A549 (cell line): ENCODE measurements around the gene C1QBP. TPM values are rescaled to one million over a fixed set of nuclear protein-coding genes. Genes with fewer than 3 reads are reported as not detected.

ENCODE experiments used
- ATAC-seq, 2 experiments: fragments of 200-7000 bp in 1 of 2; fragments of >200 bp in 1 of 2; cut with Nextera tagmentation in 1 of 2; cut with Tn5 transposase in 1 of 2; 3 replicates each; pipeline versions ENCODE4 v1.8.0 to v1.9.1; 2018 to 2020; ENCODE audit warnings: mild to moderate bottlenecking in 1 of 2, moderate library complexity in 1 of 2
- CTCF ChIA-PET: fragments of 300-600 bp; sonication (Branson Sonifier 250); formaldehyde crosslinking; extraction: SDS; loops from one replicate; lab custom pipeline; 2021; ENCODE audit warnings: antibody characterized with exemption, inconsistent platforms; lab: Yijun Ruan, JAX
- POLR2A ChIA-PET: fragments of 350-600 bp; formaldehyde crosslinking; extraction: SDS; loops from one replicate; lab custom pipeline; 2021; ENCODE audit warnings: antibody characterized with exemption, inconsistent platforms; lab: Yijun Ruan, JAX
- DNase-seq, 2 experiments: peaks; one replicate each; pipeline versions ENCODE4 v3.0.0 to v3.0.0-alpha.2; 2011 to 2016; ENCODE audit warnings: low read depth in 1 of 2, low spot score in 1 of 2
- FAIRE-seq: peaks from 2 replicates; lab custom pipeline; 2011; peaks lifted over from hg19 to GRCh38; lab: Jason Lieb, UNC
- H3K27ac ChIP-seq, 2 experiments: fragments of >200 bp; sonication (Bioruptor Twin); formaldehyde crosslinking; 3 replicates each; pipeline ENCODE4 v1.5.1; 2016 to 2017
- H3K4me1 ChIP-seq: fragments of >200 bp; sonication (Bioruptor Twin); formaldehyde crosslinking; 3 replicates; pipeline ENCODE4 v1.6.1; 2016
- H3K4me2 ChIP-seq: fragments of >200 bp; sonication (Bioruptor Twin); formaldehyde crosslinking; 3 replicates; pipeline ENCODE4 v1.6.1; 2016
- H3K4me3 ChIP-seq: fragments of >200 bp; sonication (Bioruptor Twin); formaldehyde crosslinking; 3 replicates; pipeline ENCODE4 v1.5.1; 2016
- H3K9me3 ChIP-seq: fragments of >200 bp; sonication (Bioruptor Twin); formaldehyde crosslinking; 3 replicates; pipeline ENCODE4 v1.6.1; 2016
- CBX2 ChIP-seq: fragments of 200-600 bp; sonication (generic); IDR thresholded peaks from 2 replicates; pipeline ENCODE4 v1.6.1; 2016; ENCODE audit warnings: low read depth, mild to moderate bottlenecking, borderline replicate concordance
- CBX8 ChIP-seq: fragments of 200-600 bp; sonication (generic); IDR thresholded peaks from 2 replicates; pipeline ENCODE4 v1.6.1; 2016
- CHD2 ChIP-seq: fragments of 150-350 bp; IDR thresholded peaks from 2 replicates; pipeline ENCODE4 v1.6.1; 2014; ENCODE audit warnings: low read length; ENCODE audit not compliant: partially characterized antibody
- EHF ChIP-seq: fragments of 250-450 bp; sonication (Bioruptor Pico); IDR thresholded peaks from 2 replicates; pipeline ENCODE4 v1.5.0; 2020; ENCODE audit warnings: mild to moderate bottlenecking
- EHMT2 ChIP-seq: fragments of 200-600 bp; sonication (generic); IDR thresholded peaks from 2 replicates; pipeline ENCODE4 v1.6.1; 2016; ENCODE audit warnings: antibody characterized with exemption, low read depth, mild to moderate bottlenecking, moderate library complexity
- EP300 ChIP-seq, 2 experiments: fragments of >200 bp; sonication (Bioruptor Twin); formaldehyde crosslinking; IDR thresholded peaks; 2 replicates in 1 of 2; 3 replicates in 1 of 2; pipeline ENCODE4 v1.6.1; 2016 to 2017
- FOXS1 ChIP-seq: fragments of 250-450 bp; sonication (Bioruptor Pico); IDR thresholded peaks from 2 replicates; pipeline ENCODE4 v1.5.0; 2020; ENCODE audit warnings: mild to moderate bottlenecking, moderate library complexity
- HDAC2 ChIP-seq: fragments of 200-600 bp; sonication (generic); IDR thresholded peaks from 2 replicates; pipeline ENCODE4 v1.6.1; 2016
- HOXA7 ChIP-seq: fragments of 250-450 bp; sonication (Bioruptor Pico); IDR thresholded peaks from 2 replicates; pipeline ENCODE4 v1.5.0; 2020; ENCODE audit warnings: mild to moderate bottlenecking, moderate library complexity
- JUN ChIP-seq, 2 experiments: fragments of >200 bp; sonication (Bioruptor Twin); formaldehyde crosslinking; IDR thresholded peaks; 2 replicates in 1 of 2; 3 replicates in 1 of 2; pipeline ENCODE4 v1.6.1; 2016 to 2017
- JUNB ChIP-seq: fragments of >200 bp; sonication (Bioruptor Twin); formaldehyde crosslinking; IDR thresholded peaks from 2 replicates; pipeline ENCODE4 v1.6.1; 2016
- KDM1A ChIP-seq: fragments of 200-600 bp; sonication (generic); IDR thresholded peaks from 2 replicates; pipeline ENCODE4 v1.6.1; 2016; ENCODE audit warnings: low read depth, mild to moderate bottlenecking
- MAFK ChIP-seq: fragments of 450-650 bp; IDR thresholded peaks from 2 replicates; pipeline ENCODE4 v1.6.1; 2014; ENCODE audit not compliant: partially characterized antibody
- MYC ChIP-seq: IDR thresholded peaks from 2 replicates; pipeline ENCODE4 v1.6.1; 2012; ENCODE audit warnings: mild to moderate bottlenecking, inconsistent platforms, low read length, improper control_type of control experiment, borderline replicate concordance
- NFE2L2 ChIP-seq: fragments of 150-350 bp; conservative IDR thresholded peaks from 2 replicates; pipeline ENCODE4 v1.6.1; 2014; ENCODE audit warnings: low read length
- NR3C1 ChIP-seq: fragments of >200 bp; sonication (Bioruptor Twin); formaldehyde crosslinking; IDR thresholded peaks from 3 replicates; pipeline ENCODE4 v1.6.1; 2017
- RAD21 ChIP-seq, 2 experiments: fragments of >200 bp in 1 of 2; sonication (Bioruptor Twin) in 1 of 2; formaldehyde crosslinking in 1 of 2; IDR thresholded peaks in 1 of 2; conservative IDR thresholded peaks in 1 of 2; 2 replicates in 1 of 2; 3 replicates in 1 of 2; pipeline ENCODE4 v1.6.1; 2012 to 2018; ENCODE audit warnings: inconsistent platforms in 1 of 2
- RARB ChIP-seq: fragments of 250-450 bp; sonication (Bioruptor Pico); IDR thresholded peaks from 2 replicates; pipeline ENCODE4 v1.8.0; 2021; ENCODE audit warnings: mild to moderate bottlenecking, moderate library complexity
- RCOR1 ChIP-seq: fragments of 150-350 bp; IDR thresholded peaks from 2 replicates; pipeline ENCODE4 v1.6.1; 2014; ENCODE audit warnings: antibody characterized with exemption, low read length, low read depth
- ZC3H11A ChIP-seq: fragments of 450-650 bp; IDR thresholded peaks from 2 replicates; pipeline ENCODE4 v1.6.1; 2014; ENCODE audit warnings: antibody characterized with exemption, mild to moderate bottlenecking
- ZFP36 ChIP-seq: fragments of 450-650 bp; IDR thresholded peaks from 2 replicates; pipeline ENCODE4 v1.6.1; 2014; ENCODE audit warnings: borderline replicate concordance; ENCODE audit not compliant: partially characterized antibody
- ZSCAN20 ChIP-seq: fragments of 250-450 bp; sonication (Bioruptor Pico); IDR thresholded peaks from 2 replicates; pipeline ENCODE4 v1.8.0; 2022; ENCODE audit warnings: mild to moderate bottlenecking, moderate library complexity
- WGBS: methylation state at CpG from one replicate; pipeline ENCODE4 v1.1.6; 2017; ENCODE audit errors: missing lambda C conversion rate; 5-methylcytosine and 5-hydroxymethylcytosine counted together
- polyA plus RNA-seq, 4 experiments: library from polyadenylated mRNA; depleted of rRNA in 3 of 4; stranded (reverse); fragments of >200 nt; fragmentation: RNase III in 1 of 4; extraction: RNeasy Plus Mini Kit Qiagen cat#74134 plus additional on column Dnase treatment in 1 of 4; gene quantifications; 2 replicates in 3 of 4; 3 replicates in 1 of 4; pipeline ENCODE4 v1.2.3, GENCODE V29; 2011 to 2017
- TF ChIP-seq, protein P1 (sequence below): IDR thresholded peaks from 2 replicates; pipeline ENCODE4 v1.6.1; 2012; ENCODE audit warnings: low read depth, borderline replicate concordance
- TF ChIP-seq, protein P2 (sequence below): fragments of 250-450 bp; sonication (Bioruptor Pico); IDR thresholded peaks from 2 replicates; pipeline ENCODE4 v1.5.0; 2021; ENCODE audit warnings: mild to moderate bottlenecking, moderate library complexity, borderline replicate concordance
- TF ChIP-seq, protein P3 (sequence below): fragments of >200 bp; sonication (Bioruptor Twin); formaldehyde crosslinking; IDR thresholded peaks from 3 replicates; pipeline ENCODE4 v1.6.1; 2016
- TF ChIP-seq, protein P4 (sequence below): IDR thresholded peaks from 2 replicates; pipeline ENCODE4 v1.6.1; 2012
- TF ChIP-seq, protein P5 (sequence below): IDR thresholded peaks from 2 replicates; pipeline ENCODE4 v1.6.1; 2012
- TF ChIP-seq, protein P6 (sequence below): fragments of >200 bp; sonication (Bioruptor Twin); formaldehyde crosslinking; IDR thresholded peaks from 2 replicates; pipeline ENCODE4 v1.6.1; 2016

C1QBP gene
- polyA plus RNA-seq, 2 of the 4 experiments (the other 2 are of a cell fraction) = 557 to 683 TPM

DNA sequence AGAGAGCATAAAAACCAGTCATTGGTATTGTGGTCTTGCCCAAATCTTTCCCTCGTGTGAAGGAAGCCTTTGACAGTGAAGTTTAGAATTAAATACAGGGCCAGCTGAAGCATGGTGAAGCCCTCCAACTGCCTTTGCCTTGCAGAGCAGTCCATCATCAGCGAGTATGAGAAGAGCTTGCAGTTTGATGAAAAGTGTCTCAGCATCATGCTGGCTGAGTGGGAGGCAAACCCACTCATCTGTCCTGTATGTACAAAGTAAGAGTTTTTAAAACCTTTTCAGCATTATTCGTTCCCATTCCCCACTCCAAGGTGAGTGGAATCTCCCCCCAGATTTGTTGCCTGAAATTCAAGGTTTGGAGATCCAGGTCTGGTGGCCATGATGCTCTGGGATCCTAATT, 13.1 kb downstream of the C1QBP start:
- Histone ChIP-seq H3K27ac (no peak overlapping the region), H3K4me3 (no peak overlapping the region), H3K4me1 (peaks cover 24% of the 10 kb centered on the region)
- WGBS = 72% methylated on average over 3 of the region's 3 CpGs
- POLR2A ChIA-PET = no interaction called here
- DNase-seq = no peak
- FAIRE-seq = no peak
- TF ChIP-seq ZC3H11A = no peak
- TF ChIP-seq NR3C1 = no peak
- TF ChIP-seq KDM1A = no peak
- TF ChIP-seq CBX2 = no peak
- TF ChIP-seq CHD2 = no peak
- TF ChIP-seq, protein P1, sequence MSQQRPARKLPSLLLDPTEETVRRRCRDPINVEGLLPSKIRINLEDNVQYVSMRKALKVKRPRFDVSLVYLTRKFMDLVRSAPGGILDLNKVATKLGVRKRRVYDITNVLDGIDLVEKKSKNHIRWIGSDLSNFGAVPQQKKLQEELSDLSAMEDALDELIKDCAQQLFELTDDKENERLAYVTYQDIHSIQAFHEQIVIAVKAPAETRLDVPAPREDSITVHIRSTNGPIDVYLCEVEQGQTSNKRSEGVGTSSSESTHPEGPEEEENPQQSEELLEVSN = no peak
- TF ChIP-seq RARB (CRISPR knock-in tag) = no peak
- no peak for TF ChIP-seq RCOR1
- TF ChIP-seq JUN (IDR thresholded peaks at IDR 0.05) = no peak
- TF ChIP-seq, protein P2, sequence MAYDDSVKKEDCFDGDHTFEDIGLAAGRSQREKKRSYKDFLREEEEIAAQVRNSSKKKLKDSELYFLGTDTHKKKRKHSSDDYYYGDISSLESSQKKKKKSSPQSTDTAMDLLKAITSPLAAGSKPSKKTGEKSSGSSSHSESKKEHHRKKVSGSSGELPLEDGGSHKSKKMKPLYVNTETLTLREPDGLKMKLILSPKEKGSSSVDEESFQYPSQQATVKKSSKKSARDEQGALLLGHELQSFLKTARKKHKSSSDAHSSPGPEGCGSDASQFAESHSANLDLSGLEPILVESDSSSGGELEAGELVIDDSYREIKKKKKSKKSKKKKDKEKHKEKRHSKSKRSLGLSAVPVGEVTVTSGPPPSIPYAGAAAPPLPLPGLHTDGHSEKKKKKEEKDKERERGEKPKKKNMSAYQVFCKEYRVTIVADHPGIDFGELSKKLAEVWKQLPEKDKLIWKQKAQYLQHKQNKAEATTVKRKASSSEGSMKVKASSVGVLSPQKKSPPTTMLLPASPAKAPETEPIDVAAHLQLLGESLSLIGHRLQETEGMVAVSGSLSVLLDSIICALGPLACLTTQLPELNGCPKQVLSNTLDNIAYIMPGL (CRISPR knock-in tag) = no peak
- no peak for TF ChIP-seq FOXS1 (CRISPR knock-in tag)
- TF ChIP-seq HDAC2 = no peak
- TF ChIP-seq NFE2L2 = no peak
- TF ChIP-seq EHF (CRISPR knock-in tag) = no peak
- no peak for TF ChIP-seq HOXA7 (CRISPR knock-in tag)
- TF ChIP-seq, protein P3, sequence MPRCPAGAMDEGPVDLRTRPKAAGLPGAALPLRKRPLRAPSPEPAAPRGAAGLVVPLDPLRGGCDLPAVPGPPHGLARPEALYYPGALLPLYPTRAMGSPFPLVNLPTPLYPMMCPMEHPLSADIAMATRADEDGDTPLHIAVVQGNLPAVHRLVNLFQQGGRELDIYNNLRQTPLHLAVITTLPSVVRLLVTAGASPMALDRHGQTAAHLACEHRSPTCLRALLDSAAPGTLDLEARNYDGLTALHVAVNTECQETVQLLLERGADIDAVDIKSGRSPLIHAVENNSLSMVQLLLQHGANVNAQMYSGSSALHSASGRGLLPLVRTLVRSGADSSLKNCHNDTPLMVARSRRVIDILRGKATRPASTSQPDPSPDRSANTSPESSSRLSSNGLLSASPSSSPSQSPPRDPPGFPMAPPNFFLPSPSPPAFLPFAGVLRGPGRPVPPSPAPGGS = no peak
- no peak for TF ChIP-seq ZFP36
- no peak for TF ChIP-seq CBX8
- TF ChIP-seq, protein P4, sequence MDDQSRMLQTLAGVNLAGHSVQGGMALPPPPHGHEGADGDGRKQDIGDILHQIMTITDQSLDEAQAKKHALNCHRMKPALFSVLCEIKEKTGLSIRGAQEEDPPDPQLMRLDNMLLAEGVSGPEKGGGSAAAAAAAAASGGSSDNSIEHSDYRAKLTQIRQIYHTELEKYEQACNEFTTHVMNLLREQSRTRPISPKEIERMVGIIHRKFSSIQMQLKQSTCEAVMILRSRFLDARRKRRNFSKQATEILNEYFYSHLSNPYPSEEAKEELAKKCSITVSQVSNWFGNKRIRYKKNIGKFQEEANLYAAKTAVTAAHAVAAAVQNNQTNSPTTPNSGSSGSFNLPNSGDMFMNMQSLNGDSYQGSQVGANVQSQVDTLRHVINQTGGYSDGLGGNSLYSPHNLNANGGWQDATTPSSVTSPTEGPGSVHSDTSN = no peak
- TF ChIP-seq, all 56 proteins: peak for 0
- no peak for ATAC-seq
- CTCF ChIA-PET = interaction anchor here (9.3 kb wide), 1 partner anchor 13 kb away, joined by 178 read pairs; the partner anchor contains the start of gene C1QBP
- H3K9me3 ChIP-seq = no peaks in the 10 kb centered on the region
- H3K4me2 ChIP-seq = no peak overlapping the region

DNA sequence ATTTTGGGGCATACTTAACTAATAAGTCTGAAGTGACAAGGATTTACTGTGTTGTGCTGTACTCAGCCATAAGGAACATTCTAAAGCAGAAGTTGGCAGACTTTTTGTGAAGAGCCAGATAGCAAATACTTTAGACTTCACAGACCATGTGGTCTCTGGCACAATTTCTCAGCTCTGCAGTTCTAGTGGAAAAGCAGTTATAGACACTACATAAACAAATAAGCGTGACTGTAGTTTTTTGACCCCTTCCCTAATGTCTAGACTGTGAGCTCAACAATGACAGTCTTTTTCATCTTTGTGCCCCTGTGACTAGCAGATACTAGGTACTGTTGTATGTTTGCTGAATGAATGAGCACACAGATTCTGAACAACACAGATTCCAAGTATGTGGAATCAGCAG, 14.0 kb downstream of the C1QBP start:
- H3K4me1 ChIP-seq = peaks cover 25% of the 10 kb centered on the region
- WGBS = 92% methylated on average over 1 of the region's 1 CpG
- CTCF ChIA-PET = interaction anchor here (0.6 to 9.3 kb wide), 2 partner anchors 14 to 48 kb away, joined by 3 to 178 read pairs; partner anchors contain the start of gene C1QBP
- H3K4me3 ChIP-seq = no peak overlapping the region
- DNase-seq (no peak), ATAC-seq (no peak), FAIRE-seq (no peak)
- no peak overlapping the region for H3K27ac ChIP-seq
- POLR2A ChIA-PET = interaction anchor here (0.7 kb wide), 1 partner anchor 9 kb away, joined by 3 read pairs; no protein-coding TSS in a partner anchor
- H3K9me3 ChIP-seq = no peaks in the 10 kb centered on the region
- TF ChIP-seq NR3C1 (no peak), MAFK (no peak), RARB (CRISPR knock-in tag) (no peak), EHMT2 (no peak), FOXS1 (CRISPR knock-in tag) (no peak), MYC (no peak), JUNB (no peak), RAD21 (conservative IDR thresholded peaks at IDR 0.05 in 1 of 2, IDR thresholded peaks at IDR 0.05 in 1 of 2) (no peak), ZSCAN20 (CRISPR knock-in tag) (no peak), HOXA7 (CRISPR knock-in tag) (no peak), EP300 (IDR thresholded peaks at IDR 0.05) (no peak)
- TF ChIP-seq, protein P1 = no peak
- TF ChIP-seq, protein P3 = no peak
- TF ChIP-seq, protein P5, sequence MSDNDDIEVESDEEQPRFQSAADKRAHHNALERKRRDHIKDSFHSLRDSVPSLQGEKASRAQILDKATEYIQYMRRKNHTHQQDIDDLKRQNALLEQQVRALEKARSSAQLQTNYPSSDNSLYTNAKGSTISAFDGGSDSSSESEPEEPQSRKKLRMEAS = no peak
- TF ChIP-seq, protein P6, sequence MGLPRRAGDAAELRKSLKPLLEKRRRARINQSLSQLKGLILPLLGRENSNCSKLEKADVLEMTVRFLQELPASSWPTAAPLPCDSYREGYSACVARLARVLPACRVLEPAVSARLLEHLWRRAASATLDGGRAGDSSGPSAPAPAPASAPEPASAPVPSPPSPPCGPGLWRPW = no peak
- H3K4me2 ChIP-seq = no peak overlapping the region
